SU-DHL-6 (cell line): ENCODE results near the gene LRRC23.
A peak's percentile ranks its signal among the peaks of the same experiment; 100 is the strongest.
"Not testable (repeated sequence)": the region's sequence is repeated elsewhere in the genome, so short reads cannot be mapped to it uniquely, and the experiment has no call there.

Experiments used
- H2AFZ ChIP-seq: fragments of 200-600 bp; sonication (generic); 2 replicates; pipeline ENCODE4 v1.6.1; 2014; ENCODE audit warnings: low read depth, mild to moderate bottlenecking, moderate library complexity, mixed read lengths, antibody characterized with exemption, low read length; ENCODE audit not compliant: severe bottlenecking
- H3F3A ChIP-seq: fragments of 200-600 bp; shearing (Covaris generic); 2 replicates; pipeline ENCODE4 v1.6.0; 2016; ENCODE audit warnings: antibody characterized with exemption, mild to moderate bottlenecking; ENCODE audit not compliant: insufficient read depth
- H3K27ac ChIP-seq: fragments of 200-600 bp; sonication (generic); 2 replicates; pipeline ENCODE4 v1.5.1; 2016; ENCODE audit warnings: low read depth, mild to moderate bottlenecking, low read length, moderate library complexity, mixed read lengths
- H3K27me3 ChIP-seq: fragments of 200-600 bp; sonication (generic), shearing (Covaris generic); 2 replicates; pipeline ENCODE4 v1.6.0; 2014; ENCODE audit warnings: mild to moderate bottlenecking, low read length
- H3K36me3 ChIP-seq: fragments of 200-600 bp; sonication (generic); 2 replicates; pipeline ENCODE4 v1.6.1; 2014; ENCODE audit warnings: mild to moderate bottlenecking, low read length, mixed read lengths
- H3K4me2 ChIP-seq: fragments of 300-600, 200-600 bp; shearing (Covaris generic), sonication (generic); 2 replicates; pipeline ENCODE4 v1.6.0; 2014; ENCODE audit warnings: low read length, low read depth, mild to moderate bottlenecking; ENCODE audit not compliant: poor library complexity, severe bottlenecking
- H3K4me3 ChIP-seq: fragments of 200-600 bp; sonication (generic); 2 replicates; pipeline ENCODE4 v1.5.1; 2014; ENCODE audit warnings: antibody characterized with exemption, low read length, mild to moderate bottlenecking, mixed read lengths; ENCODE audit not compliant: insufficient read depth, poor library complexity, severe bottlenecking
- H3K79me2 ChIP-seq: fragments of 200-600 bp; sonication (generic); 2 replicates; pipeline ENCODE4 v1.6.1; 2014; ENCODE audit warnings: mild to moderate bottlenecking, low read length, moderate library complexity; ENCODE audit not compliant: insufficient read depth
- H3K9ac ChIP-seq: fragments of 200-600 bp; sonication (generic); 2 replicates; pipeline ENCODE4 v1.7.0; 2014; ENCODE audit warnings: mild to moderate bottlenecking, low read length
- H3K9me2 ChIP-seq: fragments of 200-600 bp; sonication (generic); replicated peaks from 2 replicates; pipeline ENCODE4 v1.6.1; 2014; ENCODE audit warnings: low read length; ENCODE audit not compliant: insufficient read depth
- H3K9me3 ChIP-seq: fragments of 200-600 bp; sonication (generic); 2 replicates; pipeline ENCODE4 v1.6.1; 2014; ENCODE audit warnings: low read length, mixed read lengths; ENCODE audit not compliant: insufficient read depth
- H4K20me1 ChIP-seq: fragments of 200-600 bp; sonication (generic); 2 replicates; pipeline ENCODE4 v1.6.1; 2014; ENCODE audit warnings: low read depth, mild to moderate bottlenecking, antibody characterized with exemption, low read length, moderate library complexity, mixed read lengths
- EZH2phosphoT487 ChIP-seq: fragments of 200-600 bp; sonication (generic), shearing (Covaris generic); conservative IDR thresholded peaks from 2 replicates; pipeline ENCODE4 v1.6.1; 2018; ENCODE audit warnings: mild to moderate bottlenecking, antibody characterized with exemption, low read length, moderate library complexity, mixed read lengths
- TF ChIP-seq, protein P1 (sequence below): fragments of 200-600 bp; sonication (generic); IDR thresholded peaks from one replicate; pipeline ENCODE4 v1.5.1; 2017; ENCODE audit warnings: antibody characterized with exemption, mild to moderate bottlenecking, low read length, moderate library complexity; ENCODE audit not compliant: insufficient read depth, poor library complexity, severe bottlenecking

The LRRC23 gene

DNA sequence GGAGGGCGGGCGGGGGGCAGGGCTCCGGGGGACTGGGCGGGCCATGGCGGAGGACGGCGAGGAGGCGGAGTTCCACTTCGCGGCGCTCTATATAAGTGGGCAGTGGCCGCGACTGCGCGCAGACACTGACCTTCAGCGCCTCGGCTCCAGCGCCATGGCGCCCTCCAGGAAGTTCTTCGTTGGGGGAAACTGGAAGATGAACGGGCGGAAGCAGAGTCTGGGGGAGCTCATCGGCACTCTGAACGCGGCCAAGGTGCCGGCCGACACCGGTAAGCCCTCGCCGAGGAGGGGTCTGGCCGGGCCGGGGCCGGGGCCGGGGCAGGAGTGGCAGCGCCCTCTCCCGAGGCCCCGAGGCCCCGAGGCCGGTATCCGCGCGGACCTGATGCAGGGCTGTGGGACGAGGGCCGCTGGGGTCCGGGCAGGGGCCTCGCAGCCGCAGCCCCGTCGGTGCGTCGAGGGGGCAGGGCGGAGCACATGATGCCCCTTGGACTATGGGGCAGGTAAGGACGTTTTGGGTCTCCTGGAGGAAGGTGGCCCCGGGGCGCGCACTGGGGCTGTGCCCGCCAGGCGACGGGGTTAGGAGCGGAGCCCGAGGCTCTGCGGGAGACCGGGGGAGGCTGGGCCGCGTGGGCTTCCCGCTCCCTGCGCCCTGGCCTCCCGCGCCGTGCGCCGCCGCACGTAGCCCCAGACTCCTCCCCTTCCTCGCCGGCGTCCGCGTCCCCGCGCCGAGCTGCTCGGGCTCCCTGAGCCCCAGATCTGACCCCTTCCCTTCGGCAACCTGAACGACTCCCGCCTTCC is 37.0 kb upstream of the LRRC23 start, which contains the start of gene TPI1:
TPI1 (plus strand) TSS at position 119 of the 798 bp plus-strand sequence; CDS start at position 155, 36 bp downstream.
- Histone ChIP-seq H2AFZ (peak within 1 kb of the TSS; percentile 58), H3K27ac (peak within 1 kb of the TSS; percentile 84), H3K9ac (peak within 1 kb of the TSS; percentile 98), H3F3A (peaks cover 38% of the 10 kb centered on the region), H3K9me2 (no peaks in the 10 kb centered on the region), H3K27me3 (no peaks in the 10 kb centered on the region), H3K4me2 (peak within 1 kb of the TSS; percentile 87), H4K20me1 (no peaks in the 10 kb centered on the region; the same call in 1 of the 2 replicates), H3K9me3 (no peaks in the 10 kb centered on the region), H3K4me3 (peak within 1 kb of the TSS; percentile 77), H3K79me2 (peaks cover 19% of the 10 kb centered on the region), H3K36me3 (peaks cover 3% of the 10 kb centered on the region; the same call in 1 of the 2 replicates)
- TF ChIP-seq EZH2phosphoT487, result no peak
- TF ChIP-seq, protein P1, sequence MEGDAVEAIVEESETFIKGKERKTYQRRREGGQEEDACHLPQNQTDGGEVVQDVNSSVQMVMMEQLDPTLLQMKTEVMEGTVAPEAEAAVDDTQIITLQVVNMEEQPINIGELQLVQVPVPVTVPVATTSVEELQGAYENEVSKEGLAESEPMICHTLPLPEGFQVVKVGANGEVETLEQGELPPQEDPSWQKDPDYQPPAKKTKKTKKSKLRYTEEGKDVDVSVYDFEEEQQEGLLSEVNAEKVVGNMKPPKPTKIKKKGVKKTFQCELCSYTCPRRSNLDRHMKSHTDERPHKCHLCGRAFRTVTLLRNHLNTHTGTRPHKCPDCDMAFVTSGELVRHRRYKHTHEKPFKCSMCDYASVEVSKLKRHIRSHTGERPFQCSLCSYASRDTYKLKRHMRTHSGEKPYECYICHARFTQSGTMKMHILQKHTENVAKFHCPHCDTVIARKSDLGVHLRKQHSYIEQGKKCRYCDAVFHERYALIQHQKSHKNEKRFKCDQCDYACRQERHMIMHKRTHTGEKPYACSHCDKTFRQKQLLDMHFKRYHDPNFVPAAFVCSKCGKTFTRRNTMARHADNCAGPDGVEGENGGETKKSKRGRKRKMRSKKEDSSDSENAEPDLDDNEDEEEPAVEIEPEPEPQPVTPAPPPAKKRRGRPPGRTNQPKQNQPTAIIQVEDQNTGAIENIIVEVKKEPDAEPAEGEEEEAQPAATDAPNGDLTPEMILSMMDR, result no peak

DNA sequence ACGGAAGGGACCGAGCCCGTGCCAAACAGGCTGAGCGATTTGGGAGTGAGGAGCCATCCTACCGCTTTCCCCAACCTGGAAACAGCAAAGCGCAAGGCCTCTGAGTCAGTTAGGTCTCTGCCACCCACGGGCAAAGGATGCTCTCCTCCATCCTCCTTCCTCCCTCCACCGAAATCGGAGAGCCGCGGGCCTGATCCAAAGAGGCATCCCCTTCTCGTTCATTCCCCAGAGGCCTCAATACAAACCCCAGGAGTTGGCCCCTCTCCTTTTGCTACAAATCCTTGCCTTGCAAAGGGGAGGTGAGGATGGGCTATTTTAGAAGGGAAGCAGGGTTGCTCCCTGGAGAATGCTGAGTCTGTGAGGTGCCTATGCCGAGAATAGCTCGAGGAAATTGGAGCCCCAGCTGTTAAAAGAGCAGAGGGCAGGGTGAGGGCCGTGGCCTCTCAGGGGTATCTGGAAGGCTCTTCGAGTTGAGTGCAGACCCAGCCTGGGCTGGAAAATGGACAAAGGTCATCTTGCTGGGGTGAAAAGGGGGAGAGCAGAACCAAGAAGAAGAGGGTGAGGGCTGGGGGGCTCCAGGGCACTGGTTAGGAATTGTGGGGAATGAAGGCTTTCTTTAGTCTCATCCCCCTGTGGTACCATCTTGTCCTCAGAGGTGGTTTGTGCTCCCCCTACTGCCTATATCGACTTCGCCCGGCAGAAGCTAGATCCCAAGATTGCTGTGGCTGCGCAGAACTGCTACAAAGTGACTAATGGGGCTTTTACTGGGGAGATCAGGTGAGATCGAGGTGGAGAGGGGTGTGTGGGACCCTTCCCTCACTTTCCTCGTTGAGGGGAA is 36.2 kb upstream of the LRRC23 start:
- H3K36me3 ChIP-seq, result peaks cover 3% of the 10 kb centered on the region; the same call in 1 of the 2 replicates
- H3K9me2 ChIP-seq, result no peaks in the 10 kb centered on the region
- peak overlapping the region; percentile 87 for H3K4me2 ChIP-seq
- H3K27me3 ChIP-seq, result no peaks in the 10 kb centered on the region
- H3K27ac ChIP-seq, result peak overlapping the region; percentile 84
- H3K9ac ChIP-seq, result peak overlapping the region; percentile 98
- TF ChIP-seq, protein P1, result no peak
- TF ChIP-seq EZH2phosphoT487, result no peak
- peaks cover 19% of the 10 kb centered on the region for H3K79me2 ChIP-seq
- no peak overlapping the region for H2AFZ ChIP-seq
- H3K9me3 ChIP-seq, result no peaks in the 10 kb centered on the region
- H3K4me3 ChIP-seq, result peak overlapping the region; percentile 77
- H3F3A ChIP-seq, result peaks cover 38% of the 10 kb centered on the region
- H4K20me1 ChIP-seq, result no peaks in the 10 kb centered on the region; the same call in 1 of the 2 replicates

DNA sequence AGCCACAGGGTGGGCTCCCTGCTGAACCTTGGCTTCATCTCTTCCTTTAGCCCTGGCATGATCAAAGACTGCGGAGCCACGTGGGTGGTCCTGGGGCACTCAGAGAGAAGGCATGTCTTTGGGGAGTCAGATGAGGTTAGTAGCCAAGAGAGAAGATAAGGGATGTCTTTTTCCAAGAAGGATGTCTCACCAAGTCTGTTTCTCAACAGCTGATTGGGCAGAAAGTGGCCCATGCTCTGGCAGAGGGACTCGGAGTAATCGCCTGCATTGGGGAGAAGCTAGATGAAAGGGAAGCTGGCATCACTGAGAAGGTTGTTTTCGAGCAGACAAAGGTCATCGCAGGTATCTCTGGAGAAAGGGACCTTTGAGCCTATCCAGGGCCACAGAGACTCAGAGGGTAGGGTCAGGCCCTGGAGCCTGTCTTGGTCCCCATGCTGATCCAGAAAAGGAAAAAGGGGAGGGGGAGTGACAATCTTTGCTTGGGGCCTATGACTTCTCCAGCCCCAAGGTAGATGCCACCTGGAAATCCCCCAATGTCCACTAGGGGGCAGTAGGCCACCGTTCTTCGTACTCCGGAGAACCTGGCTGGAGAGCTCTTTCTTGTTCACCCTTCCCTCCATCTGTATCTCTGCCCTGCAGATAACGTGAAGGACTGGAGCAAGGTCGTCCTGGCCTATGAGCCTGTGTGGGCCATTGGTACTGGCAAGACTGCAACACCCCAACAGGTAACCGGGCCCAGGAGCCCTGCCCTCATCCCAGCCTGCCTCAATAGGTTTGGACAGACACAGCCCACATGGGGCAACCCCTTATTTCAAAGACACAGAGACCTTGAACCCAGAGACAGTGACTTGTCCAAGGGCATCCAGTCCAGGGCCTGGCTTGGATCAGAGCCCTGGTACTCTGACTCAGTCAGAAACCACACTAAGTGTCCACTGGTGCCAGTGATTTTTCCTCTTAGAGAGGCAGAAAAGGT is 35.3 kb upstream of the LRRC23 start:
- H3K9me3 ChIP-seq, result no peaks in the 10 kb centered on the region
- no peaks in the 10 kb centered on the region; the same call in 1 of the 2 replicates for H4K20me1 ChIP-seq
- peak overlapping the region; percentile 98 for H3K9ac ChIP-seq
- peaks cover 45% of the 10 kb centered on the region for H3F3A ChIP-seq
- peak overlapping the region; percentile 77 for H3K4me3 ChIP-seq
- no peak overlapping the region for H2AFZ ChIP-seq
- H3K4me2 ChIP-seq, result peak overlapping the region; percentile 87
- peak overlapping the region; percentile 84 for H3K27ac ChIP-seq
- no peaks in the 10 kb centered on the region for H3K27me3 ChIP-seq
- H3K36me3 ChIP-seq, result peaks cover 3% of the 10 kb centered on the region; the same call in 1 of the 2 replicates
- no peaks in the 10 kb centered on the region for H3K9me2 ChIP-seq
- TF ChIP-seq, protein P1, result peak; percentile 75
- no peak for TF ChIP-seq EZH2phosphoT487
- H3K79me2 ChIP-seq, result peaks cover 19% of the 10 kb centered on the region

DNA sequence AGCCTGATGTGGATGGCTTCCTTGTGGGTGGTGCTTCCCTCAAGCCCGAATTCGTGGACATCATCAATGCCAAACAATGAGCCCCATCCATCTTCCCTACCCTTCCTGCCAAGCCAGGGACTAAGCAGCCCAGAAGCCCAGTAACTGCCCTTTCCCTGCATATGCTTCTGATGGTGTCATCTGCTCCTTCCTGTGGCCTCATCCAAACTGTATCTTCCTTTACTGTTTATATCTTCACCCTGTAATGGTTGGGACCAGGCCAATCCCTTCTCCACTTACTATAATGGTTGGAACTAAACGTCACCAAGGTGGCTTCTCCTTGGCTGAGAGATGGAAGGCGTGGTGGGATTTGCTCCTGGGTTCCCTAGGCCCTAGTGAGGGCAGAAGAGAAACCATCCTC is 34.3 kb upstream of the LRRC23 start:
- peak overlapping the region; percentile 69; the same call in 1 of the 2 replicates for H3K27ac ChIP-seq
- H3K4me2 ChIP-seq, result peak overlapping the region; percentile 87
- H2AFZ ChIP-seq, H3K36me3 ChIP-seq, H3K4me3 ChIP-seq, H4K20me1 ChIP-seq, H3K9me3 ChIP-seq, H3K9me2 ChIP-seq, H3K27me3 ChIP-seq, H3K9ac ChIP-seq: not testable (repeated sequence)
- peaks cover 48% of the 10 kb centered on the region for H3F3A ChIP-seq
- H3K79me2 ChIP-seq, result peaks cover 19% of the 10 kb centered on the region
